GM12872 (cell line): ENCODE data around the gene BNC1.

Source experiments
- CTCF ChIP-seq: IDR thresholded peaks from 3 replicates; pipeline ENCODE4 v1.5.1; 2011; ENCODE audit warnings: low read depth, mild to moderate bottlenecking, low read length, moderate library complexity; ENCODE audit not compliant: insufficient read depth

Gene BNC1

DNA sequence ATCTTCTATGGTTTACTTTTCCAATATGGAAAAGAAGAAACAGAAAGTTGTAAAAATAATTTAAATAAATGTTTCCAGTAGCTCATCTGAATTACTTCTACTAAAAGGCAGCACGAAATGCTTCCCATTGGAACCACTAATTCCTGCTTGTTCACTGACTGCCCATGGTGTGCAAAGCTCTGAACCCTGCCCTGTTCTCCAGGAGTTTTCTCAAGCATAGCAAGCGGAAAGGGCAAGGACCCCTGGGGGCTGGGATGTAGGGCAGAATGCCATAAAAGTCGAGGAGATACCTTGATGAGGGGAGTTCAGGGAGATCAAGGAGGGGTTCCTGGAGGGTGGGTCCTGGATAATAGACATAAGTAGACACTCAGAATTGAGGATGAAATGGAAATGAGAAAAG is 35.3 kb upstream of the BNC1 start:
- TF ChIP-seq CTCF, result no peak

GRCh38 chr15:83318861-83319415 is 34.5 kb upstream of the BNC1 start:
- TF ChIP-seq CTCF, result no peak

- no peak for TF ChIP-seq CTCF
Measured at GRCh38 chr15:83318036-83318435, 33.6 kb upstream of the BNC1 start.

DNA sequence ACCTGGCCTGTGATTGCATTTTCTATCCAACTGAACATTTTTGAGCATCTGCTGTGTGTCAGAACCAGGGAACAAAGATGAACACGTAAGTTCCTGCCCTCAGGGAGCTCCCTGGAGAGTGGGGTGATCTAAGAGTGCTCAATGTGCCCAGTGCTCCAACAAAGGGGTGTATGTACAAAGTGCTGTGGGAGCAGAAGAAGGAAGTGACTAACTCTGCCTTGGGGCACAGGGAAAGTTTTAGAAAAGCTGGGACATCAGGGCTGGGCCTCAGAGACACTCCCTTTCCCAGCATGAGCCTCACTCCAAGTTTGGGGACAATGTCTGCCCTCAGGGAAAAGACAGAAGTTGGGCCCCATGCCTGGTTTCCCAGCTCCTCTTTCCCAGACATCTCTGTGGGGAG is 27.6 kb upstream of the BNC1 start:
- TF ChIP-seq CTCF, result no peak

- no peak for TF ChIP-seq CTCF
Measured at GRCh38 chr15:83310521-83311456, 26.3 kb upstream of the BNC1 start.

DNA sequence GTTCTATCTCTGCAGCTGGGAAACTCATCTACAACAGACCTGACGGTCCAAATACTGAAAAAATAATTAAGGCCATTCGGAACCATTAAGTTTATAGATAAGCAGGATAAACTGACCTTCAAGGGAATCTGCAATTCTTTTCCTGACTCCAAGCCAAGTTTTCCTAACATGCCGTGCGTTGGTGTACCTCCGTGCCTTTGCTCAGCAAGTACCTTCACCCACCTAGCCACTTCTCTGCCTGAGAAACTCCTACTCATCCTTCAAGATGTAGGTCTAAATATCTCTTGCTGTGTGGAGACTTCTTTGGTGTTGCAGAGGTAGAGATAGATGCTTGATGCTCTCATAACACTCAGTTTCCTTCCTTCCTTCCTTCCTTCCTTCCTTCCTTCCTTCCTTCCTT is 24.2 kb upstream of the BNC1 start:
- TF ChIP-seq CTCF, result no peak

- no peak for TF ChIP-seq CTCF
Measured at GRCh38 chr15:83306561-83306960, 22.1 kb upstream of the BNC1 start.
